NCI-H2107 treated with DMSO at 0.1 percent for 48 hours (cell line): Measurements from ENCODE around the gene OTOGL.
"Not testable (repeated sequence)": the region's sequence is repeated elsewhere in the genome, so short reads cannot be mapped to it uniquely, and the experiment has no call there.

Experiments
- DNase-seq: peaks from one replicate; lab custom pipeline; 2025; ENCODE audit not compliant: unreplicated experiment; lab: John Stamatoyannopoulos, UW

OTOGL gene

DNA sequence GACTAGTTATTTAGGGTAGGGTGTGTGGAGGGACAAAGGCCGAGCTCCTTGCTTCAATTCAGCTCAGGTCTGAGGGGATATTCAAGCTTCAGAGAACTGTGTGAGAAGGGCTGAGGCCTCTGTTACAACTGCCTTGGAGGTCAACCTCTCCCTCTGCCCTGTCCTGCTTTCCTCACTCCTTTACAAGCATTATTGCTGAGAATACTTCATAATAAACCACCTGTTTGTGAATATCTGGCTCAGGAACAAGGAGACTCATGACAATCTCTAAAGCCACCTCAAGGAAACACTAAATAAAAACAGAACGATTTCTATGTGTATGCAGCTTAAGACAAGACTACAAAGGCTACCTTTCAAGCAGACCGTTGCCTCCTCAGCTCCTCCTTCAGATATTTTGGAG lies 21.7 kb downstream of the OTOGL start:
- no peak for DNase-seq

- DNase-seq: no peak
Measured at GRCh38 chr12:80121661-80122060, 22.3 kb downstream of the OTOGL start.

GRCh38 chr12:80129895-80130530 lies 30.7 kb downstream of the OTOGL start:
- DNase-seq: no peak

- no peak for DNase-seq
Measured at GRCh38 chr12:80135624-80136023, 36.3 kb downstream of the OTOGL start.

GRCh38 chr12:80140005-80140404 lies 40.7 kb downstream of the OTOGL start:
- DNase-seq: no peak

- DNase-seq: no peak
Measured at GRCh38 chr12:80142640-80143039, 43.3 kb downstream of the OTOGL start.

GRCh38 chr12:80143537-80143936 lies 44.2 kb downstream of the OTOGL start:
- DNase-seq: no peak

GRCh38 chr12:80149547-80150313 lies 50.4 kb downstream of the OTOGL start:
- not testable (repeated sequence) for DNase-seq

DNA sequence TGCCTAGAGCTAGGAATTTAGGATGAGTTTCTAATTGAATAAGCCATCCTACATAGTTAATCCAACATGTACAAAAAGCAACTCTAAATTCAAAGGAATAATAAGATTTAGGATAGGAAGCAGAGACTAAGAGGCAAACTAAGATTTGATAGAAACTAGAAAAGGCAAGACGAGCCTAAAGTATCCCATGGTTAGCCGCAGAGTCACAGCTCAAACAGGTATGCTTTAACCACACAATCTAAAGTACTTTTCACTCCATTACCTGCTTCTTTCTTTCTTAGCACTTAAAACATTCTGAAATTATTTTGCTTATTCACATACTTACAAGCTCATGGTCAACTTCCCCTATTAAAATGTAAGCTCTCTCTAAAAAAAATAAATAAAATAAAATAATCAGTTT lies 51.8 kb downstream of the OTOGL start:
- DNase-seq: no peak

GRCh38 chr12:80154261-80154660 lies 54.9 kb downstream of the OTOGL start:
- no peak for DNase-seq

DNA sequence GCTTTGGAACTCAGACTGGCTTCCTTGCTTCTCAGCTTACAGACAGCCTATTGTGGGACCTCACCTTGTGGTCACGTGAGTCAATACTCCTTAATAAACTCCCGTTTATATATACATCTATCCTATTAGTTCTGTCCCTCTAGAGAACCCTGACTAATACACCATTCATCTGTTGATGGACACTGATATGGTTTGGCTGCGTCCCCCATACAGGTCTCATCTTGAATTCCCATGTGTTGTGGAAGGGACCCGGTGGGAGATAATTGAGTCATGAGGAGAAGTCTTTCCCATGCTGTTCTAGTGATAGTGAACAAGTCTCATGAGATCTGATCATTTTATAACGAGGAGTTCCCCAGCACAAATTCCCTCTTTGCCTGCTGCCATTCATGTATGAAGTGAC lies 57.0 kb downstream of the OTOGL start:
- no peak for DNase-seq

DNA sequence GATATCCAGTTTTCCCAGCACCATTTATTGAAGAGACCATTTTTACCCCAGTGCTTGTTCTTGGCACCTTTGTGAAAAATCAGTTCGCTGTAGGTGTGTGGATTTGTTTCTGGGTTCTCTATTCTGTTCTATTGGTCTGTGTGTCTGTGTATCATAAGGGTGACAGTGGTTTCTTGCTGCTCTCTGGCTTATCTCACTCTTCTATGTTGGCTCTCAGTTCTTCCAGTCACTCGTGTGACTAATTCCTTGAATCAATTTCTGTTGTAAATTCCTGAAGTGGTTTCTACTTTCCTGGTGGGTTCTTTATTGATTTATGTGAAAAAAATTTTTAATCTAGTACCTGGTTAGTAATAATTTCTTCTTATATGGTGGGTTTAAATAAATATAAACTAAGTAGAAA lies 58.3 kb downstream of the OTOGL start:
- DNase-seq: no peak

- no peak for DNase-seq
Measured at GRCh38 chr12:80161612-80162011, 62.3 kb downstream of the OTOGL start.

GRCh38 chr12:80162177-80162576 lies 62.8 kb downstream of the OTOGL start:
- DNase-seq: no peak

GRCh38 chr12:80165746-80166145 lies 66.4 kb downstream of the OTOGL start:
- DNase-seq: no peak

DNA sequence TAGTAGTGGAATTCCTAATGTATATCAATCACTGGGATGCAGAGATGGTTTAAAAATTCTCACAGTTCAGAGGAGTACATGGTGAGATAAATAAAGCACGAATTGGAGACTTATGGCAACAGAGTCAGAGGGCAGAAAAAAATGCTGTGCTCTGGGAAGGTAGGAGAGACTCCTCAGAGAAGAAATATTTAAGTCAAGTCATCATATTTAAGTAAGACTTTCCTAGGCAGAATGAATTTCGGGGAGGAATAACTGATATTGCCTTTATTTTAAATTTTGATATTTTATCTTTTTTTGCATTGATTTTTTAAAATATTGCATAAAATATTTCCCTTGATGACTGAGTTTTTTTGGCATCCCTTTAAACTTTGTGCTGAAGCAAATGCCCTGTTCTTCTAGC lies 67.4 kb downstream of the OTOGL start:
- no peak for DNase-seq

- DNase-seq: no peak
Measured at GRCh38 chr12:80168936-80169335, 69.6 kb downstream of the OTOGL start.

- no peak for DNase-seq
Measured at GRCh38 chr12:80170915-80171314, 71.6 kb downstream of the OTOGL start.

- no peak for DNase-seq
Measured at GRCh38 chr12:80173083-80173864, 73.9 kb downstream of the OTOGL start.

- peak; percentile 4 for DNase-seq
Measured at GRCh38 chr12:80175307-80175930, 76.1 kb downstream of the OTOGL start.

DNA sequence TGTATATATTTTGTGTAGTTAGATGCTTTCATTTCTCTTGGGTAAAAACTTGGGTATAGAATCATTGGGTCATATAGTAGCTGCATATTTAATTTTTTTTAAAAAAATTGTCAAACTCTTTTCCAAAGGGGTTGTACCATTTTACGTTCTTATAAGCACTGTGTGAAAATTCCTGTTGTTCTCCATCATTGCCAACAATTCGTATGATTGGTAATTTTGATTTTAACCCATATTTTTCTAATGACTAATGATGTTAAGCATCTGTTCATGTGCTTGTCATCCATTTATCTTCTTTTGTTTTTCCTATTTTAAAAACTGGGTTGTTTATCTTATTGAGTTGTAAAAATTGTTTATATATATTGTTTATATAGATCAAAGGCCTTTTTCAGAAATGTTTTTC lies 77.4 kb downstream of the OTOGL start:
- DNase-seq: no peak

DNA sequence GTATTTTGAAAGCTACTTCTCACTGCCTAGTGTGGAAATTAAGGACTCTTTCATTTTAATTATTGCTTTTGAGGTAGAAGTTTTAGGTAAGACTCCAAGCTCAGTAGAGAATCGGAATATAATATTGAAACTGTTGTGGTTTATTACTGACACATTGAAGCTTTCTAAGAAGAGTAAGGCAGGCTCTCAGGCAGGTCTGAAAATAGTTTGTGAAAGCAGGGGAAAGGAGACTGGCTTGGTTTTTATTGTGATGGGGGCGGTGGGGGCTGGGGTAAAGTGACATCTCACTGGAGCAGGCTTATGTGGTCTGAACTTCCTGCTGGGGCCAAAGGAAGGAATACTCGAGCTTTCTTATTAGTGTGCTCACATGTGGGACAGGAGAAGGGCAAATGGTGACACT lies 79.5 kb downstream of the OTOGL start:
- DNase-seq: no peak
